ENCODE results near the gene IL15.
A peak's percentile ranks its signal among the peaks of the same experiment; 100 is the strongest.
"Not testable (repeated sequence)": the region's sequence is repeated elsewhere in the genome, so short reads cannot be mapped to it uniquely, and the experiment has no call there.

Gene IL15, protein sequence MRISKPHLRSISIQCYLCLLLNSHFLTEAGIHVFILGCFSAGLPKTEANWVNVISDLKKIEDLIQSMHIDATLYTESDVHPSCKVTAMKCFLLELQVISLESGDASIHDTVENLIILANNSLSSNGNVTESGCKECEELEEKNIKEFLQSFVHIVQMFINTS

DNA sequence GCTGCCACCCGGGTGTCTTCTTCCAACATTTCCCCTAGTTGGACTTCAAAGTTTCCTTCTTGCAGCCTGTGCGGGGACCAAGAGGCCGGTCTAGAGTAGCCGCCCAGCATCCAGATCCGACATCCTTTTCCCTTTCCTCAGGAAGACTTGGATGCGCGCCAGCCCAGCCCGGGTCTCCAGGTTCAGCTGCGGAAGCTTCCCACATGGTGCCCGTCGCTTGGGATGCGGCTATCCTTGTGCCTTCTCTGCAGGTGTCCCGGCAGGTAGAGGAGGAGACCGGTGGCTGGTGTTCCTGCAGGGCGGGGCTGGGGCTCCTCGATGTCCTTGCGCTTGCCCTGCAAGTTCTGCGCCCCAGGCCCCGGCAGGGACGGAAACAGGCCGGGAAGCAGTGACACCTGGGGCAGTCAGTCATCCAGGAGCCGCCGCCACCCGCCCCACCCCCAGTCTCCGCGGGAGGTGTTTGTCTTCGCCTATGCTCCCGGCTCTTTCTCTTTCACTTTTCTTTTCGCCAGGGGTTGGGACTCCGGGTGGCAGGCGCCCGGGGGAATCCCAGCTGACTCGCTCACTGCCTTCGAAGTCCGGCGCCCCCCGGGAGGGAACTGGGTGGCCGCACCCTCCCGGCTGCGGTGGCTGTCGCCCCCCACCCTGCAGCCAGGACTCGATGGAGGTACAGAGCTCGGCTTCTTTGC is at the start of gene IL15:
Gene IL15 (plus strand): TSS at position 502 of the 689 bp plus-strand sequence. CDS start 82,882 bp downstream, outside the sequence.
- peak; percentile 39 for DNase-seq

DNA sequence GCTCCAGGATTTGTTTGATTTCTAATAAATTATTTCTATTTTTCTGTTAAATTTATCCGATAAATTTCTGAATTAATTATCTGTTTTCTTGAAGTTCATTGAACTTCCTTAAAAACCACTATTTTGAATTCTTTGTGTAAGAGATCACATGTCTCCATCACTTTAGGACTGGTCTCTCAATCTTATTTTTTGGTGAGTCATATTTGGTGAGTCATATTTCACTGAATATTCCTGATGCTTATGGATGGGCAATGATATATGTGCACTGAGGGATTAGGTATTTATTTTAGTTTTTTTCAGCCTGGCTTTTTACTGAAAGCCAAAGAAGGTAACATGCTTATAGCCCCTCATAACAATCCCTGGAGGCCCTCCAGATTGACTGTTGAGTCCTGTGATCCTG is 48.5 kb upstream of the IL15 start:
- no peak for DNase-seq

DNA sequence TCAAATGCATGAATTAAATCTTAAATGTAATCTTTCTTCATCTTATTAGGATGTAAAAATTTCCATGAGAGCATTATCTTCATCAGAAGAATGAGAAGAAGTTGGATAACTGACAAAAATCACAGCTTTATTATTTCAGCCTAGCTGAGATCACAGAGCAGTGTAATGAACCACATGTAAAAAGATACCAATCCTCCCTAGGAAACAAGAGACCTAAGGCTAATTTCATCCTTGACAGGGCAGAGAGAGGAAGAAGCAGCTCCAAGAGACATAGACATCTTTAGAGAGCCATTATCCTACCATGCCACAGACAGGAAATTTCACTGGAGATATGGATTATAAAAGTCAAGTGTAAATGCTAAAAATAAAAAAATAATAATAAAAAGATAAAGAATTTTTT is 40.9 kb upstream of the IL15 start:
- no peak for DNase-seq

DNA sequence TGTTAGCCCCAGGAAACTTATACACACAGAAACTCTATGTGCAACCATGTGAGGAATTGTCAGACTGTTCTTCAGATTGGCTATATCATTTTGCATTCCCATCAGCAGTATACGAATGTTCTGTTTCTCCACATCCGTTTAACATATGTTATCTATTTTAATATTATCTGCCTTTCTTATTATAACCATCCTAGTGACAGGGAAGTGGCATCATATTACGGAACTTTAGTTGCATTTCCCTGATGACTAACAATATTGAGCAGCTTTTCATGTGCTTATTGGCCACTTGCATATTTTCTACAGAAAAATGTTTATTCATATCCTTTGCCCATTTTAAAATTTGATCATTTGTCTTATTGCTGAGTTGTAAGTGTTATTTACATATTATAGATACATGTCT is 36.5 kb upstream of the IL15 start:
- DNase-seq = no peak

DNA sequence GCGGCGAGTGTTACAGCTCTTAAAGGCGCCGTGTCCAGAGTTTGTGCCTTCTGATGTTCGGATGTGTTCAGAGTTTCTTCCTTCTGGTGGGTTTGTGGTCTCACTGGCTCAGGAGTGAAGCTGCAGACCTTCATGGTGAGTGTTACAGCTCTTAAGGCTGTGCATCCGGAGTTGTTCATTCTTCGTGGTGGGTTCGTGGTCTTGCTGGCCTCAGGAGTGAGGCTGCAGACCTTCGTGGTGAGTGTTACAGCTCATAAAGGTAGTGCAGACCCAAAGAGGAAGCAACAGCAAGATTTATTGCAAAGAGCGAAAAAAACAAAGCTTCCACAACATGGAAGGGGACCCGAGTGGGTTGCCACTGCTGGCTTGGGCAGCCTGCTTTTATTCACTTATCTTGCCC is 31.7 kb upstream of the IL15 start:
- DNase-seq = not testable (repeated sequence)

DNA sequence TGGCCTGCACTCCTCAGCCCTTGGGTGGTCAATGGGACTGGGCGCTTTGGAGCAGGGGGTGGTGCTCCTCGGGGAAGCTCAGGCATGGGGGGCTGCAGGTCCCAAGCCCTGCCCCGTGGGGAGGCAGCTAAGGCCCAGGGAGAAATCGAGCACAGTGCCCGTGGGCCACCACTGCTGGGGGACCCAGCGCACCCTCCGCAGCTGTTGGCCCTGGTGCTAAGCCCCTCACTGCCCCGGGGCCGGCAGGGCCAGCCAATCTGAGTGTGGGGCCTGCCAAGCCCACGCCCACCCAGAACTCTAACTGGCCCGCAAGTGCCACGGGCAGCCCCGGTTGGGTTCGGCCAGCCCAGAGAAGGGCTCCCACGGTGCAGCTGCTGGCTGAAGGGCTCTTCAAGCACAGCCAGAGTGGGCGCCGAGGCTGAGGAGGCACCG is 30.9 kb upstream of the IL15 start:
- DNase-seq = no peak

DNA sequence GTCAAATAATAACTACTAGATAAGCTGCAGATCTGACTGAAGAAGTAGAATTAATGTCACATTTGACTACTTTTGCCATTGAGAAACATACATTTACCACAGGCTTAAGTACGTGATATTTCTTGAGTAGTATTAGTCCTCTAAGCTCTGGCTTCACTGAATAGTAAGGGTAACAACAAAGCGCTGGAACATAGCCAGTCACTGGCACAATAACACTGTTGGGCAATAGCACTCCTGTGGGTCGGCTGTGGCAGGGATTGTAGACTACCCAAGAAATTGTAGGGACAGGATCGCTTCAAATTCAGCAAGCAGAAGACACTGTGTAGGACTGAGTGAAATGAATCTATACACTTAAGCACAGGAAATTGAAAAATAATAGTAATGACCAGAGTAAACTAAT is 27.1 kb upstream of the IL15 start:
- no peak for DNase-seq

DNA sequence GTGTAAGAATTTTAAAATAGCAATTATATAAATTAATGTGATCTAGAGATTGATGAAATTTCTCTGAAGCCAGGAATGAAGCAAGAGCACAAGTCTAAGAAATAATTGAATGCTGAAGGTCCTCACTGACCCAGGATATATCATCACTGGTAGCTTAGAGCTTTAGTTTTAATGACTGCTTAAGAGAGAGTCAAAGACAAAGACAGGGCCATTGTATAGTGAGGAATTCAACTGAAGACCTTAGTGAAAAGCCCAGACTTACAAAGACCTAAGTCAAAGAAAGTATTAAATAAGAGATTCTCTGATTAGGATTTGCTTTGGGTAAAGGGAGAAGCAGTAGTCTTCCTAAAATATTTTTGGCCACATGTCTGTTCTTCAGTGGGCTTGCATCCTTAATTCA is 26.0 kb upstream of the IL15 start:
- no peak for DNase-seq

DNA sequence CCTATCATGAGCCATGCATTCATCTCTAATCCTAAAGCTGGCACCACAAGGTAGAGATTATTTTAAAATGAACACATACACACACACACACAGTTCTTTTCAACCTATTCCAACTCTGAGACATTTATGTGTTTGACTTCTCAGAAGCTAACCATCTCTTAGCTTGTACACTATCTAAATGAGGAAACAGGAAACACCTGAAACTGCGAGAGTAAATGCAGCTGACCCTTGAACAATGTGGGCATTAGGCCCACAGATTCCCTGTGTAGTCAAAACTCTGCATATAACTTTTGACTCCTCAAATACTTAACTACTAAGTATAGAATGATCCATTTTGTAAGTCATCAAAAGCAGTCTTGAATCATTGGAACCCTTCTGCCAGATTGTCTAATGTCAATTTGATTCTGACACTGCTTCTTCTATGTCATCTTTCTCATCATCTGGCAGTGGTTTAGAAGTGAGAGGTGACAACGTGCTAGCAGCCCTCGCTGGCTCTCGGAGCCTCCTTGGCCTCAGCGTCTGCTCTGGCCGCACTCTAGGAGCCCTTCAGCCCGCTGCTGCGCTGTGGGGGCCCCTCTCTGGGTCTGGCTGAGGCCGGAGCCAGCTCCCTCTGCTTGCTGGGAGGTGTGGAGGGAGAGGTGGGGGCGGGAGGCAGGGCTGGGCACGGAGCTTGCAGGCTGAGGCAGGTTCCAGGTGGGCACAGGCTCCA is 21.4 kb upstream of the IL15 start:
- no peak for DNase-seq

DNA sequence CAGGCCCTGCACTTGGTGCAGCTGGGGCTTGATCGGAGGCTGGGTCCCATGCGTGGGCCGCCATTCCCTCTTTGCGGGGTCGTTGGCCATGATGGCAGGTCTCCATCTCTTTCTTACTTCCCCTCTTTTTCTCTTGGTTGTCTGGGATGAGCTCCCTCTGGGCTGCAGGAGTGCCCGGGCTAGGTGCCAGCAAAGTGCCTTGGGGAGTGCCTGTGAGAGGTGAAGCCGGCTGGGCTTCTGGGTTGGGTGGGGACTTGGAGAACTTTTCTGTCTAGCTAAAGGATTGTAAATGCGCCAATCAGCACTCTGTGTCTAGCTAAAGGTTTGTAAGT is 20.8 kb upstream of the IL15 start:
- DNase-seq = not testable (repeated sequence)

DNA sequence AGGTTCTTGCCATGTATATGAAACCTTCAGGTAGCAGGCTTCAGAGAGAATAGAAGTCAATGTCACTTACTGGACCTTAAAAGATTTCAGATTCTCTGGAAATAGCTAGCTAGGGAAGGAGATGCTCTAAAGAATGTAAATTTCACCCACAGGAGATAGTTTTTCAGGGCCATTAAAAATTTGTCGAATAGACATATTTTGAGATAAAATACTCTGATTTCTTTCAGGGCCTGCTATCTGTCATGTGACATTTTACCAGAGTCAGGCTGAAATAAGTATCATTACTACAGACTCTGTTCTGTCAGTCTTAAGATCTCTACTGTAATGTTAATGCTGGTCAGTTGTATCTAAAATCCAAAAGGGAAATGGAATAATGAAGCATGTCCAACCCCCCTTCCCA is 15.7 kb upstream of the IL15 start:
- no peak for DNase-seq

DNA sequence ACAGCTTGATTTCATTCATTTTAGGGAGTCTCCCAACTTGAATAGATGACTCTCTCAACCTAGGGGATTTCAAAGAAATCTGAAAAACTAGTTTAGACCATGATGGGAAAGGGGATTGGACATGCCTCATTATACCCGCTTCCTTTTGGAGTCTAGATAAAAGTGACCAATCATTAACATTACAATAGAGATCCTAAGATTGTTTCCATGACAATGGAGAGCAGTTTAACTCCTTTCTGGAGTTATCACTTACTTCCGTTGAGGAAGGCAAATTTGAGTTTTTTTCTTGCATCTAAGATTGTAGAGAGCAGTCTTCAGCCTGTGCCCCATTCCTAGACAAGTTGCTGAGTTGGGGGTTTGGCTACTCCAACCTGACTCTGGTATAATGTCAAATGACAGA is 11.4 kb upstream of the IL15 start:
- no peak for DNase-seq

DNA sequence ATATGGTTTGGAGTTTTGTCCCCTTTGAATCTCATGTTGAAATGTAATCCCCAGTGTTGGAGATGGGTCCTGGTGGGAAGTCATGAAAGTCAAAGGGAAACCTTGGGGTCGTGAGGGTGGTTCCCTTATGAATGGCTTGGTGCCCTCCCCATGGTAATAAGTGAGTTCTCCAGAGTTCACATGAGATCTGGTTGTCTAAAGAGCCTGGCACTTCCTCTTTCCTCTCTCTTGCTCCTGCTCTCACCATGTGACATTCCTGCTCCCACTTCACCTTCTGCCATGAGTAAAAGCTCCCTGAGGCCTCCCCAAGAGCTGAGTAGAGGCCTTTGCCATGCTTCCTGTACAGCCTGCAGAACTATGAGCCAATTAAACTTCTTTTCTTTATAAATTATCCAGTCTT is 5.5 kb upstream of the IL15 start:
- DNase-seq = no peak

DNA sequence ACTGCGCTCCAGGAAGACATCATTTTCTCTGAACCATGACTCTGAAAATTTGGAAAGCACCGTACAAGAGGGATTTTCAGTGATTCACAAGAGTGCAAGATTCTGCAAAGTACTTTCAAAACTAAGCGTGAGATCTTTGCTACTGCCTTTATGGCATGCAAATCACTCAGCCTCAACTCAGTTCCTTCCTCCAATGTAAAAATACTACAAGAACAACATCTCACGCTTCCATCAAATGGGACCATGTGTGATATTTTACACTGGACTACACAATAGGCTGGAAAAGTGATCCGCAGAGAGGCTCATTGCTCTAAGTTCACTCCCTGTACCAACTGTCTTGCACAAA is 674 bp upstream of the IL15 start:
- no peak for DNase-seq

DNA sequence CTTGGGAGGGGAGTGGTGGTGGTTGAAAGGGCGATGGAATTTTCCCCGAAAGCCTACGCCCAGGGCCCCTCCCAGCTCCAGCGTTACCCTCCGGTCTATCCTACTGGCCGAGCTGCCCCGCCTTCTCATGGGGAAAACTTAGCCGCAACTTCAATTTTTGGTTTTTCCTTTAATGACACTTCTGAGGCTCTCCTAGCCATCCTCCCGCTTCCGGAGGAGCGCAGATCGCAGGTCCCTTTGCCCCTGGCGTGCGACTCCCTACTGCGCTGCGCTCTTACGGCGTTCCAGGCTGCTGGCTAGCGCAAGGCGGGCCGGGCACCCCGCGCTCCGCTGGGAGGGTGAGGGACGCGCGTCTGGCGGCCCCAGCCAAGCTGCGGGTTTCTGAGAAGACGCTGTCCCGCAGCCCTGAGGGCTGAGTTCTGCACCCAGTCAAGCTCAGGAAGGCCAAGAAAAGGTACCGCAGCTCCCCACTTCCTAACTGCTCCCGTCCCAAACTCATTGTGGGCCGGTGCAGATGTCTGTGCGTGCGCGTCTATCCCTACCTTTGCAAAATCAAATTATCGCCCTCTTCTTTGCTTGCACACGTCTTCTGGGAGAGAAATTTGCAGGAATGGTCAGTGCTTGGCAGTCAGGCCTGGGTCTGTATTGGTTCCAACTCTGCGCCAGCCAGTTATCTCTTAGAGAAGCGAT is 533 bp downstream of the IL15 start:
- no peak for DNase-seq

DNA sequence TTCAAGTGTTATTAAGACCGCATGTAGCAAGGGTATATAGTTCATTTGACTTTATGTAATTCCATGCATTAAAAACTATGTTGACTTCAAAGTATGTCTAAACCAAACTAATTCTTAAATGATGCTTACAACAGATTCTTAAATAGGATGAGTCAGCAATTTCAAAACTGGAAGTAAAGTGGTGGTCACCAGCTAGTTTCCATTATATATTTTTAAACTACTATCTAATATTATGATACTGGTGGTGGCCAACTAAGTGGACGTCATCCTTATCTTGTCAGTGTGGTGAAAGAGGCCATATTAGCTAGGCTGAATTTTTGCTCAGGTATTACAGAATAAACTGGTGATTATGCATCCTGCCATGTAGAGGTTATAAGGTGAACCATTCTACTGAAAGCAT is 1.2 kb downstream of the IL15 start:
- no peak for DNase-seq

DNA sequence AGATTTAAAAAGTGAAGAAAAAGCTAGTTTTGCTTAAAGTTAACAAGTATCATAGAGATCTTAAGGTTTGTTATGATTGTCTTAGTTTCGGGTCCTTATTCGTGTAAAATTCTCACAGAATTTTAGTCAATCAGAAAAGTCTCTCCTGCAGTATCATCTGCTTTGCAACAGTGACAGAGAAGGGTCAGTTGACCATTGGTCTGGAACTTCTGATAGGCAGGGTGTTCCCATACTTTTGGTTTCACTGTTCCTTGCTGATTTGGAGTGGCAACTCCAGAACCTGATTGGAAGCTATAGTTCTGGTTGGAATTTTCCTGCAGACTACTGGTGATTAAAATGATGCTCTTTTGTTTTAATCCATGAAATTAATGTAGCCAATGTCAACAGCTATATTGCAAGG is 1.8 kb downstream of the IL15 start:
- no peak for DNase-seq

DNA sequence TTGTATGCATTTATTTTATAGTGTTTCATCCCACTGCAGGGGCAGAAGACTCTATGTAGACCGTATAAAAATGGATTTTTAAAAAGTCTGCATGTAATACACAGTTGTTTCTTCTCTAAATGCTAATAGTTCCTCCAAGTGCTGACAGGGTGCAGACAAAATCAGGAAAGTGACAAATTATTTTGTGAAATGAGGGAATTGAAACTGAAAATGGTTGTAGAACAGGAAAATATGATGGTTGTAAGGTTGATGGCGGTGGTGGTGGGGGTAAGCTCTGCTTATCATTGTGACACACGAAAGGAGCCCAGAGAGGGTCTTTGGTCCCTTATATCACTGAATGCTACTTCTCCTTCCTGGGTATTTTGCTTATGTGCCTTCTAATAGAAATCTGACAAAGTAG is 4.3 kb downstream of the IL15 start:
- no peak for DNase-seq

DNA sequence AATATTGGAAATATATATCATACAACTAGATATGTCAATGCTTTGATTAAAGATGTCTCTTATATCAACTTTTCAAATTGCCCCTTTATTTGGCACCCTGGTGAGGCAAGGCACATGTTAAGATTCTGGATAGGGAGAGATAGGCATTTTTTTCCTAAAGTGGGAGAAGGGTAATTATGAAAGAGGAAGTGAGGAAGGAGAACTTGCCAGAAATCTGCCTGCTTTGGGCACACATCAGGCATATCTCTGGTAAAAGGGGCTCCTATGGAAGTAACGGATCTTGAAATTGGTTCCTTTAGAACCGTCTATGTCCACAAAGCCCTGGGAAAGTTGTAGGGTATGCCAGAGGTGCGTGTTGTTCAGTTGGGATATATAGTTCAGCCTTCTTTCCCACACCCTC is 5.7 kb downstream of the IL15 start:
- DNase-seq = no peak

DNA sequence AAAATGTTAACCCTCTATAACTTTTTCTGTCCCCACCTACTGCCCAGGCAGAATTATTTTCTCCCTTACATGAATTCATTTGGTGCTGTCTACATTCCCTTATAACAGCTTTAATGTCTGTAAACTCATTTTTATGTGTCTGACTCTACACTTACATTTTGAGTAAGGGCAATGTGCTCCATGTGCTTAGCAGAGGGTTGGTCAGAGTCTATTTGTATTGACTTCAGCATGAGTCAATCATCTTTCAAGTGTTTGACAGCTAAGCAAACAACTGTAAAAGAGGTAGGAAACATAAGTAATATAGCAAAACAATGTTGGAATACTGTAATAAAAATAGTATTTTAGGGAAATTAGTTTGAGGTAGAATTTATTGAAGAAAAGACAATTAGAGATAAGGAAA is 6.3 kb downstream of the IL15 start:
- no peak for DNase-seq

DNA sequence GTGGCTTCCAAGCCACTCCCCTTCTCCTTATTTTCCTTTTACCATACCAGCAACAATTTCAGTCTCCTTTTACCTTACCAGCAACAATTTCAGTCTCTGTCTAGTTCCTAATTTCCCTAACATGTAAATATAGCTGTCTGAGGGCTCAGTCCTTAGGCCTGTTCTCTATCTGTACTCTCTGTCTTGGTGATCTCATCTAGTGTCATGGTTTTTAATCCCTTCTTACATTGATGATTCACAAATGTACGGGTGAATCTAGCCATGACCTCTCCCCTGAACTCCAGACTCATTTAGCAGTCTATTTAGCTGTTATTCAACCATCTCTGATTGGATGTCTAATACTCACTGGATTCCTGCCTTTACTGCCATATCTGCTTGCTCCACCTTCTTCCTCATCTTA is 7.2 kb downstream of the IL15 start:
- no peak for DNase-seq

DNA sequence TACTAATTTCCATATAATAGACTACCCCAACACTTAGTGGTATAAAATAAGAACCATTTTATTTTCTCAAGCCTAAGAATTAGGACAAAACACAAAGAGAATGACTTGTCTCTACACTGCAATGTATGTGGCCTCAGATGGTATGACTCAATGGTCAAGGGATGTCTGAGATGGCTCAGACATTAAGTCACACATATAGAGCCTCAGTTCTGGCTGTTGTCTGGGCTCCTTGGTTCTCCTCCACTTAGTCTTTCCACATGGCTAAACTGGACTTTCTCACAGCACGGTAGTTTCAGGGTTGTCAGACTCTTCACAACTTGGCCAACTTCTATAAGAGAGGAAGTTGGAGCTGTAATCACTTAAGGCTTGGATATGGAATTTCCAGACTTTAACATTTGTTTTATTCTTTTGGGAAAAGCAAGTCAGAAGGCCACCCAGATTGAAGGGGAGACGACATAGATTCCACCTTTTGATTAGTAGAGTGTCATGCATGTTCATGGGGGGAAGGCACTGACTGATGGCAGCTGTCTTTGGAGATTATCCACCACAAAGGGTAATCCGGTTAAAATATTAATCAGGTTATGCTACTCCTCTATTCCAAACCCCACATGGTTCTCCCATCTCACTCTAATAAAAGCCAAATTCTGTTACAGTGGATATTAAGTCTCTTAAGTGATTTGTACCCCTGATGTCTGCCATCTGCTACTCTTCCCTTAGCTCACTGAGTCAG is 9.4 kb downstream of the IL15 start:
- no peak for DNase-seq

DNA sequence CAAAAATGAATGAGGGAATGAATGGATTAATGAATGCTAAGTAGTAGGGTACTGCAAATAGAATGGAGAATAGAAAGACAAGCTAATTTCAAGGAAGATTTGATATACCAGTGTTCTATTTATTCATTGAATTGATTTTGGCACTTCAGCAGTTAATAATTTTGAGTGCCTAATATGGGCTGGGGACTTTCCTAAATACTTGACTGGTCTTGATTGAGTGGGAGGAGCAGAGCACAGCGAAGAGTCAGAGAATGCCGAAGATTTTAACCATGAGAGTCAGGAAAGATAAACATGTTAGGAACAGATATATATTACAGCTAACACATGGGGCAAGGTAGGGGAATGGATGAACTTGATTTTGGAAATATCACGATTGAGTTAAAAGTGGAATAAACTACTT is 10.6 kb downstream of the IL15 start:
- DNase-seq = no peak

DNA sequence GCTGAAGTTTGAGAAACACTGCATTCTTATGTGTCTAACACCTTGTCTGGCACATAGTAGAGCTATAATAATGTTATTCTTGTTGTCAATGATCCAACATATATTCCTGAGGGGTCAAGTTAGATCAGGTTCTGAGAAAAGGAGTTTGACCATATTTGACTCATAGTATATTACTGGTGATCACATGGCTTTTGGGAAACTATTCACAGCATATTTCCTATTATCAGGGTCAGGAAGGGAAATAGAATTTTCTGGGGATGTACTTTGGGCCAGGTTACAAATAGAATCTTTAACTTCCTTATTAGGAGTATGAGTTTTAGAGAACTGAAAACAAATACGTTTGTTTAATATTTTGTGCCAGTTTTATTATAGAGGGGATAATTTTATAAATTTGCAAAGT is 11.6 kb downstream of the IL15 start:
- no peak for DNase-seq

Measured in NCI-H2029 treated with DMSO at 0.1 percent for 48 hours (cell line).